IPS-18a (cell line): ENCODE data around the gene SAMD13.

ENCODE experiments used
- H3K27ac ChIP-seq: one replicate; pipeline ENCODE4 v1.5.1; 2013; ENCODE audit warnings: low read length
- H3K27me3 ChIP-seq: one replicate; pipeline ENCODE4 v1.6.1; 2013; ENCODE audit warnings: mild to moderate bottlenecking, low read length; ENCODE audit not compliant: control insufficient read depth, insufficient read depth
- H3K36me3 ChIP-seq: one replicate; pipeline ENCODE4 v1.6.1; 2013; ENCODE audit warnings: low read depth, low read length; ENCODE audit not compliant: control insufficient read depth
- H3K4me1 ChIP-seq: one replicate; pipeline ENCODE4 v1.6.1; 2013; ENCODE audit warnings: low read depth, low read length; ENCODE audit not compliant: control insufficient read depth
- H3K4me3 ChIP-seq: one replicate; pipeline ENCODE4 v1.5.1; 2013; ENCODE audit warnings: low read length
- H3K9ac ChIP-seq: one replicate; pipeline ENCODE4 v1.6.1; 2013; ENCODE audit warnings: mild to moderate bottlenecking, low read length, moderate library complexity
- H3K9me3 ChIP-seq: one replicate; pipeline ENCODE4 v1.6.1; 2013; ENCODE audit warnings: low read depth, low read length; ENCODE audit not compliant: control insufficient read depth

Gene SAMD13

GRCh38 chr1:84377480-84378095 lies 76.1 kb downstream of the SAMD13 start:
- no peak overlapping the region for H3K27ac ChIP-seq
- H3K9me3 ChIP-seq: no peaks in the 10 kb centered on the region
- no peak overlapping the region for H3K9ac ChIP-seq
- peaks cover 8% of the 10 kb centered on the region for H3K4me1 ChIP-seq
- no peaks in the 10 kb centered on the region for H3K27me3 ChIP-seq
- H3K4me3 ChIP-seq: no peak overlapping the region
- H3K36me3 ChIP-seq: no peaks in the 10 kb centered on the region

DNA sequence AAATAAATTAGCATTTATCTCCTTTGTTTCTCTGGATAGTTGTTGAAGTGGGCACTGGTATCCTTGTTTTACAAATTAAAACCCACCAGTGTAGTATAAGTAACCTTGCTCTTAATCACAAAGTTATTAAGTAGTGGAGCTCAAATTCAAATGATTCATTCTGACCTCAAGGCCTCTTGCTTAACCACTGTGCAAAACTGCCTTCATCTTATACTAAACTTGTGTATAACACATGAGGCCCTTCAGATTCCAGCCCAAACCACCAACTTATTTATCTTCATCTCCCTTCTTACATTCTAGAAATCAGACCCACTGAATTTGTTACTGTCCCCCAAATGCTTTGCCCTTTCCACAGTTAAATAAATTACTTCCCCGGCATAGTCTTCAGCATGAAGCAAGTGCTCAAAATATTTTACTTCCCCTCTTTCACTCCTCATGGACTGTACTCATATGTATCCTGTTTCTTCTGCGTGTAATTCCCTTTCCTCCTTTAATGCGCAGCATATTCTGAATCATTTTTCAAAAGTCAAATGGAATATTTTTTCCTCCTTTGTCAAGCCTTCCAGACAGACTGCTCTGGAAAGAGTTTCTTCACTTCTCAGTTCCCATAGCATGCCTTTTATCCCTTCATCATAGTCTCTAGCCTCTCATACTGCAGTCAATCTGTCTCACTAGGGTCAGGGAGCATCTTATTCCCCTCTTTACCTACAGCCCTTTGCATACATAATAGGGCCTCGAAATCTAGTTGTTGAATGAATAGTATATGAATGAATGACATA lies 77.8 kb downstream of the SAMD13 start:
- Histone ChIP-seq H3K27ac (no peak overlapping the region), H3K4me1 (peaks cover 8% of the 10 kb centered on the region), H3K4me3 (no peak overlapping the region), H3K36me3 (no peaks in the 10 kb centered on the region), H3K9me3 (no peaks in the 10 kb centered on the region), H3K9ac (no peak overlapping the region), H3K27me3 (no peaks in the 10 kb centered on the region)

DNA sequence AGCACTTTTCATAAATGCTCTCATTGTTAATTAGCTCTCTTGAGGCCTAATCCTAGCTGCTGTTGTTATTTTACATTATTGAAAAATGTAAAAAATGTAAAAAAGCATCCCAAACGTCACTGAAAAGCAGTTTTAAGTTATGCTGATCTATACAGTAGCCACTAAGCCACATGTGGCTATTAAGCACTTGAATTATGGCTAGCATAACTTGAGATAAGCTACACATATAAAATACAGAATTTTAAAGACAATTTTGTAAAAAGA lies 78.3 kb downstream of the SAMD13 start:
- Histone ChIP-seq H3K27ac (no peak overlapping the region), H3K9me3 (no peaks in the 10 kb centered on the region), H3K4me1 (peaks cover 8% of the 10 kb centered on the region), H3K4me3 (no peak overlapping the region), H3K9ac (no peak overlapping the region), H3K36me3 (no peaks in the 10 kb centered on the region), H3K27me3 (no peaks in the 10 kb centered on the region)

GRCh38 chr1:84382127-84382526 lies 80.6 kb downstream of the SAMD13 start:
- peaks cover 8% of the 10 kb centered on the region for H3K4me1 ChIP-seq
- no peak overlapping the region for H3K4me3 ChIP-seq
- no peaks in the 10 kb centered on the region for H3K27me3 ChIP-seq
- no peaks in the 10 kb centered on the region for H3K36me3 ChIP-seq
- no peak overlapping the region for H3K27ac ChIP-seq
- no peak overlapping the region for H3K9ac ChIP-seq
- H3K9me3 ChIP-seq: no peaks in the 10 kb centered on the region

DNA sequence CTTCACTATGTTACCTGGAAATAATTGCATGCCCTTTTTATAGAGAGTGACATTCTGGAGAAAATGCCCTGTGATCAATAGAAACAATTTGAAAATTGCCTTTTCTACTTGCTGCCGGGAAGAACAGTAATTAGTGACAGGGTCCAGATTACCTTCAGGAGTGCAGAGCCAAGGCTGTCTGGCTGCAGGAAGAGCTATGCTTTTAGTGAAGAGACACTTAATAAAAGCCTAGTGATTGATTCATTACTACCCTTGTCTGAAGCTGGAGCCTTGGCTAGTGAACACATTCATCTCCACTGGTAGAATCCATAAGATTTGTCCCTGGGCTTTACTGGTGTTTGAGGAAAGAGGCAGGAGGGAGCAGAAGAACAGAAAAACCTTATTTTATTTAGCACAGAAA lies 83.8 kb downstream of the SAMD13 start:
- Histone ChIP-seq H3K27ac (no peak overlapping the region), H3K9me3 (no peaks in the 10 kb centered on the region), H3K27me3 (no peaks in the 10 kb centered on the region), H3K9ac (no peak overlapping the region), H3K4me1 (no peaks in the 10 kb centered on the region), H3K4me3 (no peak overlapping the region), H3K36me3 (no peaks in the 10 kb centered on the region)

DNA sequence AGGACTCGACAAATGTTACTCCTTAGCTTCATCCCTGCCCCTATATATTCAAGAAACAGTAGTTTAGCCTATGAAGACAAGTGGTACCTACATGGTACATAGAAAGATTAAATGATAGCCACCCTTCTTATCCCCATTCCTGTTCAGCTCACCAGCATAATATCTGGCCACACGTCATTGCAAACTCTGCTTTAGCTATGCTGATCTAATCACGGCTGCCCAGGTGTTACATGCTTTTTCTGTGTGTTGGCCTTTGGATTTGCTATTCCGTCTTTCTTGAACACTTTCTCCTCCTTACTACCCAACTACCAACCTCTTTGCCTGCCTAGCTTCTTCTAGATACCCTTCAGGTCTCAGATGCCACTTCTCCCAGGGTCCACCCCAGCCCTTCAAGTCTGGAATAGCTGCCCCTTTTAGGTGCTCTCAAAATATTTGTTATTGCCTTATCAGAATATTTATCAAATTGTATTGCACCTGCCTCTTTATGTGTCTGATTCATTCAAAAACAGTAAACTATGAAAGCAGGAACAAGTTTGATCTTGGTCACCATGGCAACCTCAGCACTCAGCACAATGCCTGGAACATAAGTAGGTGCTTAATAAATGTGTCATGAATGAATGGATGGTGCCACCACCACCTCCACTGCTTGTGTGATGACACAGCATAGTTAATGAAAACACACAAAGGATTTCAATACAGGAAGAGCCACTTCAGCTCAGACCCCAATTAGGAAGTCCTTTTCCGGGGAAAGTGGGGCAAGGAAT lies 85.4 kb downstream of the SAMD13 start:
- H3K9me3 ChIP-seq: no peaks in the 10 kb centered on the region
- peaks cover 8% of the 10 kb centered on the region for H3K4me1 ChIP-seq
- H3K4me3 ChIP-seq: no peak overlapping the region
- H3K27me3 ChIP-seq: no peaks in the 10 kb centered on the region
- H3K27ac ChIP-seq: no peak overlapping the region
- H3K36me3 ChIP-seq: no peaks in the 10 kb centered on the region
- H3K9ac ChIP-seq: no peak overlapping the region

- Histone ChIP-seq H3K9ac (no peak overlapping the region), H3K27ac (no peak overlapping the region), H3K9me3 (no peaks in the 10 kb centered on the region), H3K4me3 (no peak overlapping the region), H3K4me1 (peaks cover 11% of the 10 kb centered on the region), H3K27me3 (no peaks in the 10 kb centered on the region), H3K36me3 (no peaks in the 10 kb centered on the region)
Observed at GRCh38 chr1:84387480-84388163, 86.1 kb downstream of the SAMD13 start.

GRCh38 chr1:84390226-84390625 lies 88.7 kb downstream of the SAMD13 start:
- H3K9me3 ChIP-seq: no peaks in the 10 kb centered on the region
- peaks cover 11% of the 10 kb centered on the region for H3K4me1 ChIP-seq
- no peak overlapping the region for H3K4me3 ChIP-seq
- no peak overlapping the region for H3K27ac ChIP-seq
- H3K9ac ChIP-seq: no peak overlapping the region
- H3K36me3 ChIP-seq: no peaks in the 10 kb centered on the region
- H3K27me3 ChIP-seq: no peaks in the 10 kb centered on the region

GRCh38 chr1:84398175-84399155 lies 97.0 kb downstream of the SAMD13 start, which contains the start of gene DNASE2B:
TSS of gene DNASE2B (plus strand) at chr1:84398484. CDS start at chr1:84398565, 81 bp downstream.
- no peaks in the 10 kb centered on the region for H3K9me3 ChIP-seq
- H3K27me3 ChIP-seq: no peaks in the 10 kb centered on the region
- no peak within 1 kb of the TSS for H3K27ac ChIP-seq
- no peaks in the 10 kb centered on the region for H3K36me3 ChIP-seq
- H3K4me3 ChIP-seq: no peak within 1 kb of the TSS
- no peak within 1 kb of the TSS for H3K9ac ChIP-seq
- H3K4me1 ChIP-seq: no peaks in the 10 kb centered on the region
